IPS-18a (cell line): ENCODE data around the gene ZSCAN30.

ENCODE experiments used
- H3K27ac ChIP-seq: one replicate; pipeline ENCODE4 v1.5.1; 2013; ENCODE audit warnings: low read length
- H3K27me3 ChIP-seq: one replicate; pipeline ENCODE4 v1.6.1; 2013; ENCODE audit warnings: mild to moderate bottlenecking, low read length; ENCODE audit not compliant: control insufficient read depth, insufficient read depth
- H3K36me3 ChIP-seq: one replicate; pipeline ENCODE4 v1.6.1; 2013; ENCODE audit warnings: low read depth, low read length; ENCODE audit not compliant: control insufficient read depth
- H3K4me1 ChIP-seq: one replicate; pipeline ENCODE4 v1.6.1; 2013; ENCODE audit warnings: low read depth, low read length; ENCODE audit not compliant: control insufficient read depth
- H3K4me3 ChIP-seq: one replicate; pipeline ENCODE4 v1.5.1; 2013; ENCODE audit warnings: low read length
- H3K9ac ChIP-seq: one replicate; pipeline ENCODE4 v1.6.1; 2013; ENCODE audit warnings: mild to moderate bottlenecking, low read length, moderate library complexity
- H3K9me3 ChIP-seq: one replicate; pipeline ENCODE4 v1.6.1; 2013; ENCODE audit warnings: low read depth, low read length; ENCODE audit not compliant: control insufficient read depth

The ZSCAN30 gene

GRCh38 chr18:35278085-35278484, 11.9 kb downstream of the ZSCAN30 start:
- Histone ChIP-seq H3K4me1 (no peaks in the 10 kb centered on the region), H3K4me3 (no peak overlapping the region), H3K27ac (no peak overlapping the region), H3K9me3 (no peaks in the 10 kb centered on the region), H3K36me3 (no peaks in the 10 kb centered on the region), H3K9ac (no peak overlapping the region), H3K27me3 (no peaks in the 10 kb centered on the region)

GRCh38 chr18:35277633-35278032, 12.4 kb downstream of the ZSCAN30 start:
- H3K4me3 ChIP-seq = no peak overlapping the region
- no peaks in the 10 kb centered on the region for H3K27me3 ChIP-seq
- H3K9ac ChIP-seq = no peak overlapping the region
- H3K27ac ChIP-seq = no peak overlapping the region
- no peaks in the 10 kb centered on the region for H3K9me3 ChIP-seq
- H3K4me1 ChIP-seq = no peaks in the 10 kb centered on the region
- H3K36me3 ChIP-seq = no peaks in the 10 kb centered on the region

GRCh38 chr18:35276267-35276666, 13.8 kb downstream of the ZSCAN30 start:
- Histone ChIP-seq H3K4me1 (no peaks in the 10 kb centered on the region), H3K27ac (no peak overlapping the region), H3K4me3 (no peak overlapping the region), H3K9me3 (no peaks in the 10 kb centered on the region), H3K9ac (no peak overlapping the region), H3K27me3 (no peaks in the 10 kb centered on the region), H3K36me3 (no peaks in the 10 kb centered on the region)

GRCh38 chr18:35271656-35272055, 18.4 kb downstream of the ZSCAN30 start:
- no peak overlapping the region for H3K9ac ChIP-seq

GRCh38 chr18:35268821-35269220, 21.2 kb downstream of the ZSCAN30 start:
- Histone ChIP-seq H3K27ac (no peak overlapping the region), H3K9ac (no peak overlapping the region), H3K36me3 (no peaks in the 10 kb centered on the region), H3K4me1 (peaks cover 3% of the 10 kb centered on the region), H3K9me3 (no peaks in the 10 kb centered on the region), H3K4me3 (no peak overlapping the region), H3K27me3 (no peaks in the 10 kb centered on the region)

More at GRCh38 chr18:35271656-35272055, 18.4 kb downstream of the ZSCAN30 start:
- H3K27ac ChIP-seq = no peak overlapping the region
- H3K36me3 ChIP-seq = no peaks in the 10 kb centered on the region
- H3K9me3 ChIP-seq = no peaks in the 10 kb centered on the region
- no peaks in the 10 kb centered on the region for H3K4me1 ChIP-seq
- no peaks in the 10 kb centered on the region for H3K27me3 ChIP-seq
- H3K4me3 ChIP-seq = no peak overlapping the region

- no peak overlapping the region for H3K9ac ChIP-seq
- H3K9me3 ChIP-seq = no peaks in the 10 kb centered on the region
- peaks cover 3% of the 10 kb centered on the region for H3K4me1 ChIP-seq
- no peaks in the 10 kb centered on the region for H3K27me3 ChIP-seq
- H3K27ac ChIP-seq = no peak overlapping the region
- no peak overlapping the region for H3K4me3 ChIP-seq
- peaks cover under 1% of the 10 kb centered on the region for H3K36me3 ChIP-seq
These were observed 22.2 kb downstream of the ZSCAN30 start for GRCh38 chr18:35267809-35268208.

GRCh38 chr18:35267161-35267651, 22.8 kb downstream of the ZSCAN30 start:
- Histone ChIP-seq H3K36me3 (peaks cover 7% of the 10 kb centered on the region), H3K9me3 (no peaks in the 10 kb centered on the region), H3K27ac (no peak overlapping the region), H3K9ac (no peak overlapping the region), H3K4me1 (peaks cover 3% of the 10 kb centered on the region), H3K27me3 (no peaks in the 10 kb centered on the region), H3K4me3 (no peak overlapping the region)

GRCh38 chr18:35264409-35264808, 25.6 kb downstream of the ZSCAN30 start:
- Histone ChIP-seq H3K36me3 (peaks cover 7% of the 10 kb centered on the region), H3K27me3 (no peaks in the 10 kb centered on the region), H3K4me1 (peaks cover 3% of the 10 kb centered on the region), H3K9ac (no peak overlapping the region), H3K9me3 (no peaks in the 10 kb centered on the region), H3K4me3 (no peak overlapping the region), H3K27ac (no peak overlapping the region)

- no peaks in the 10 kb centered on the region for H3K4me1 ChIP-seq
- H3K36me3 ChIP-seq = no peaks in the 10 kb centered on the region
- peaks cover 3% of the 10 kb centered on the region for H3K9me3 ChIP-seq
- no peak overlapping the region for H3K4me3 ChIP-seq
- no peaks in the 10 kb centered on the region for H3K27me3 ChIP-seq
- no peak overlapping the region for H3K9ac ChIP-seq
- no peak overlapping the region for H3K27ac ChIP-seq
These were observed 33.1 kb downstream of the ZSCAN30 start for GRCh38 chr18:35256947-35257346.

GRCh38 chr18:35253655-35254287, 36.3 kb downstream of the ZSCAN30 start:
- no peak overlapping the region for H3K27ac ChIP-seq
- peaks cover 3% of the 10 kb centered on the region for H3K9me3 ChIP-seq
- peaks cover 11% of the 10 kb centered on the region for H3K36me3 ChIP-seq
- H3K27me3 ChIP-seq = no peaks in the 10 kb centered on the region
- H3K9ac ChIP-seq = no peak overlapping the region
- no peaks in the 10 kb centered on the region for H3K4me1 ChIP-seq
- no peak overlapping the region for H3K4me3 ChIP-seq

- H3K4me3 ChIP-seq = no peak overlapping the region
- no peaks in the 10 kb centered on the region for H3K4me1 ChIP-seq
- no peaks in the 10 kb centered on the region for H3K27me3 ChIP-seq
- H3K9ac ChIP-seq = no peak overlapping the region
- peaks cover 3% of the 10 kb centered on the region for H3K9me3 ChIP-seq
- H3K27ac ChIP-seq = no peak overlapping the region
- peaks cover 22% of the 10 kb centered on the region for H3K36me3 ChIP-seq
These were observed 37.6 kb downstream of the ZSCAN30 start for GRCh38 chr18:35252466-35252865.

GRCh38 chr18:35248429-35248828, 41.6 kb downstream of the ZSCAN30 start:
- no peaks in the 10 kb centered on the region for H3K9me3 ChIP-seq
- no peaks in the 10 kb centered on the region for H3K4me1 ChIP-seq
- no peak overlapping the region for H3K9ac ChIP-seq
- H3K4me3 ChIP-seq = no peak overlapping the region
- H3K36me3 ChIP-seq = peaks cover 61% of the 10 kb centered on the region
- H3K27me3 ChIP-seq = no peaks in the 10 kb centered on the region
- no peak overlapping the region for H3K27ac ChIP-seq
